Stimulated activated CD4-positive, alpha-beta T cell treated with anti-CD3 and anti-CD28 coated beads, Interleukin-2, amount 100 ng/mL, for 48 hours (primary cell): ENCODE results near the gene AP5Z1.
"Not testable (repeated sequence)": the region's sequence is repeated elsewhere in the genome, so short reads cannot be mapped to it uniquely, and the experiment has no call there.

Source experiments
- DNase-seq, 2 donors: peaks; one replicate each; pipeline ENCODE4 v3.0.0-alpha.2; 2020

The AP5Z1 gene

GRCh38 chr7:4788627-4789189, 13.3 kb downstream of the AP5Z1 start:
- DNase-seq = no peak

DNA sequence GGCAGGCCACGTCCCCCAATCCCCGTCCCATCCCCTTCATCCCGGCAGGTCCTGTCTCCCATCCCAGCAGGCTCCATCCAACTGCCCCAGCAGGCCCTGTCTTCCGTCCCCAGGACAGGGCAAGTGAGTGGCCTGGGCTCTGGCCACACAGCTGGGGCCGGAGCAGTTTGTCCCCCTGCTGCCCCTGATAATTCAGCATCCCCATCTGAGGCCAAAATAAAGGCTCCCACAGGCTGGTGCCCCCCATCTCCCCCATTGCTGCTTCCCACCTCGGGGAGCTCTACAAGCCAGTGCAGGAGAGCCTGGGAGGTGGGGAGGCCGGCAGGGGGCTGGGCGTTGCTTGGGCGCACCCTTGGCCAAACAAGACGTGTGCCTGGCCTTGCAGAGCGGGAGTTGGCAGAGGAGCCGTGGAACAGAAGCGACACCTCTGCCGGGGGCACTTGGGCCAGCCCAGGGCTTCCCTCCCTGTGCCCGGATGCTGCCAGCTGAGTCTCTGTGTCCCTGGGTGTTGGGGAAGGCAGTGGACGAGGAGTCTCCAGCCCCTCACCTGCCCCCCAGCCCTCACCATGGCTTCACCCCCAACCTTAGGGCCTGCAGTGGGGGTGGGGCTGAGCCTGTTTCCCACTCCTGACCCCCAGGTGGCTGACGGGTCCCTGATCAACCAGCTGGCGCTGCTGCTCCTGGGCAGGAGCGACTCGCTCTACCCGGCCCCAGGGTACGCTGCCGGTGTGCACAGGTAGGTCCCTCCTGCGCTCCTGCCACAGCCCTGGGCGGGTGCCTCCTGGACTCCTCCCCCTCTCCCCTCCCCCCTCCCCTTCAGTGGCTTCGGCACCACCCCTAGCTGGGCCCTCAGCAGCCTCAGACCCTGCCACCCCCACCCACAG, 14.0 kb downstream of the AP5Z1 start:
- no peak for DNase-seq

GRCh38 chr7:4790078-4790465, 14.6 kb downstream of the AP5Z1 start:
- DNase-seq = no peak

DNA sequence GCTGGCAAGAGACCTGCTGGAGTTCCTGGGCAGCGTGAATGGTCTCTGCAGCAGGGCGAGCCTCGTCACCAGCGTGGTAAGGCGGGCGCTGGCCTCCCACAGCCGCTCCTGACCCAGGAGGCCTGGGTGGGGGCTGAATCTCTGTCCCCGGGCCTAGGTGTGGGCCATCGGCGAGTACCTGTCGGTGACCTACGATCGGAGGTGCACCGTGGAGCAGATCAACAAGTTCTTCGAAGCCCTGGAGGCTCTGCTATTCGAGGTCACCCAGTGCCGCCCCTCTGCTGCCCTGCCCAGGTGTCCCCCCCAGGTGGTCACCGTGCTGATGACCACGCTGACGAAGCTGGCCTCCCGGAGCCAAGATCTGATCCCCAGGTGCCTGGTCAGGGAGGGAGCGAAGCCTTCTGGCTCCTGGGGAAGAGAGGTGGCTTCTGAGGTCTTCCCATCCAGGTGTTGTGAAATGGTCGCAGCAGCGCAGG, 15.1 kb downstream of the AP5Z1 start:
- DNase-seq = no peak

DNA sequence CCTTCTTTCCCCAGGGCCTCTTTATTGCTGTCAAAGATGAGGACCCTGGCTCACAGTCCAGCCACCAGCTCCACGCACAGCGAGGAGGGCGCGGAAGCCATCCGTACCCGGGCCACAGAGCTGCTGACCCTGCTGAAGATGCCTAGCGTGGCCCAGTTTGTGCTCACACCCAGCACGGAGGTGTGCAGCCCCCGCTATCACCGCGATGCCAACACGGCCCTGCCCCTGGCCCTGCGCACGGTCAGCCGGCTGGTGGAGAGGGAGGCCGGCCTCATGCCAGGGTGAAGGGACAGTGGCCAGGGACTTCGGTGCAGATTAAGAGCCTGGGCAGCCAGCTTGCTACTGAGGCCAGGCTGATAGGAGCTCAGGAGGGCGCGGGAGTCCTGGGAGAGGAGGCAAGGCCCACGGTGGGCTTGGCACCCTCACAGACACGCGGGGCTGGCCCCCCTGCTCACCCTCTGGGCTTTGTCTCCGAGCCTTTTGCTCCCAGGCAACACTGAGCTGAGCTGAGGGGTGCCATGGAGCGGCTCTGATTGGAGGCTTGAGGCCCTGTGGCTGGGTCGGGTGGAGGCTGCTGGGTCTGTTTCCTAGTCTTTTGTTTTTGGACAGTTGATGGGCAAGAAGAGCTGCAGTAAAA, 15.8 kb downstream of the AP5Z1 start:
- DNase-seq = no peak

- peak; percentile 79 to 86 for DNase-seq
Measured at GRCh38 chr7:4791738-4792536, 16.5 kb downstream of the AP5Z1 start.

DNA sequence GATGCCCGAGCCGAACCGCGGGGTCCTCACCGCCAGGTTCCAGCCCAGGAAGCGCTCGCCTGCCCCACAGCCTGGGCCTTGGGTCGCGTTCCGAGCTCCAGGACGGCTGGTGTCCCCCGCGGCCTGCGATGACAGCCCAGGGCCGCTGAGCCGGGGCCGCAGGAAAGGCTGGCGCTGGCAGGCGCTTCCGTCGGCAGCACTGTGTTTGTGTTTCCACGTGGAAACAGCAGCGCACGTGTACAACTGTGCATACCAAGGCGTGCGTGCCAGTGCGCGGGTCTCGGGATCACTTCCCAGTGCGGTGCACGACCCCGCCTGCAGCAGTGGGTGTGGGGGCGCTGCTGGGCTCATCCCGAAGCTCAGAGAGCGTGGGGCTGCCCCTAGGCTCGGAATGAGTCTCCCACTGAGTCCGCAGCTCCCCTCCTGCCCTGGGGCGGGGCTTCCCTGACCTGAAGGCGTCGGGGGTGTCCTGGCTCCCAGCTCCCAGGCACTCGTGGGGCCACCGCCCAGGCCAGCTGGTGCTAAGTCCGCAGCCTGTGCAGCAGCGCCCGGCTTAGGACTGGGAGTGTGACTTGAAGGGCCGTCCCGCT, 17.2 kb downstream of the AP5Z1 start:
- DNase-seq = no peak

DNA sequence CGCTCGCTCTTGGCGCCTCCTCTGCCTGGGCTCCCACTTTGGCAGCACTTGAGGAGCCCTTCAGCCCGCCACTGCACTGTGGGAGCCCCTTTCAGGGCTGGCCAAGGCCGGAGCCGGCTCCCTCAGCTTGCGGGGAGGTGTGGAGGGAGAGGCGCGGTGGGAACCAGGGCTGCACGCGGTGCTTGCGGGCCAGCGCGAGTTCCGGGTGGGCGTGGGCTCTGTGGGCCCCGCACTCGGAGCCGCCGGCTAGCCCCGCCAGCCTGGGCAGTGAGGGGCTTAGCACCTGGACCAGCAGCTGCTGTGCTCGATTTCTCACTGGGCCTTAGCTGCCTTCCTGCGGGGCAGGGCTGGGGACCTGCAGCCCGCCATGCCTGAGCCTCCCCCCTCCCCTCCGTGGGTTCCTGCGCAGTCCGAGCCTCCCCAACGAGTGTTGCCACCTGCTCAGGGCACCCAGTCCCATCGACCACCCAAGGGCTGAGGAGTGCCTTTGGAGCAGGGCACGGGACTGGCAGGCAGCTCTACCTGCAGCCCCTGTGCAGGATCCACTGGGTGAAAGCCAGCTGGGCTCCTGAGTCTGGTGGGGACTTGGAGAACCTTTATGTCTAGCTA, 18.1 kb downstream of the AP5Z1 start:
- not testable (repeated sequence) for DNase-seq

DNA sequence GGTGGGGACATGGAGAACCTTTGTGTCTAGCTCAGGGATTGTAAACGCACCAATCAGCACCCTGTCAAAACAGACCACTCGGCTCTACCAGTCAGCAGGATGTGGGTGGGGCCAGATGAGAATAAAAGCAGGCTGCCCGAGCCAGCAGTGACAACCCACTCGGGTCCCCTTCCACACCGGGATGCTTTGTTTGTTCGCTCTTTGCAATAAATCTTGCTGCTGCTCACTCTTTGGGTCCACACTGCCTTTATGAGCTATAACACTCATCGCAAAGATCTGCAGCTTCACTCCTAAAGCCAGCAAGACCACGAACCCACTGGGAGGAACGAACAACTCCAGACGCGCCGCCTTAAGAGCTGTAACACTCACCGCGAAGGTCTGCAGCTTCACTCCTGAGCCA, 18.7 kb downstream of the AP5Z1 start:
- DNase-seq = not testable (repeated sequence)

GRCh38 chr7:4794591-4795350, 19.3 kb downstream of the AP5Z1 start:
- no peak for DNase-seq

DNA sequence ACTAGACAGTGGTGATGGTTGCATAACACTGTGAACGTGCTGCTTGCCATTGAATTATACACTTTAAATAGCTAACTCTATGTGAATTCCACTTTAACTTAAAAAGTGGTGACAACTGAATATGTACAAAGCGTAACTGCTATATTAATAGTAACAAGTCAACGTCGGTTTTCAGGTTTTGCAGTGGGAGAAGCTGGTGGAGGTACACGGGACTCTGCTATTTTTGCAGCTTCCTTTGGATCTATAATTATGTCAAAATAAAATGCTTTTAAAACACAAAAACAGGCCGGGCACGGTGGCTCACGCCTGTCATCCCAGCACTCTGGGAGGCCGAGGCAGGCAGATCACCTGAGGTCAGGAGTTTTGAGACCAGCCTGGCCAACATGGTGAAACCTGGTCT, 21.0 kb downstream of the AP5Z1 start:
- DNase-seq = no peak

GRCh38 chr7:4797858-4798705, 22.7 kb downstream of the AP5Z1 start:
- peak; percentile 70 to 81 for DNase-seq

DNA sequence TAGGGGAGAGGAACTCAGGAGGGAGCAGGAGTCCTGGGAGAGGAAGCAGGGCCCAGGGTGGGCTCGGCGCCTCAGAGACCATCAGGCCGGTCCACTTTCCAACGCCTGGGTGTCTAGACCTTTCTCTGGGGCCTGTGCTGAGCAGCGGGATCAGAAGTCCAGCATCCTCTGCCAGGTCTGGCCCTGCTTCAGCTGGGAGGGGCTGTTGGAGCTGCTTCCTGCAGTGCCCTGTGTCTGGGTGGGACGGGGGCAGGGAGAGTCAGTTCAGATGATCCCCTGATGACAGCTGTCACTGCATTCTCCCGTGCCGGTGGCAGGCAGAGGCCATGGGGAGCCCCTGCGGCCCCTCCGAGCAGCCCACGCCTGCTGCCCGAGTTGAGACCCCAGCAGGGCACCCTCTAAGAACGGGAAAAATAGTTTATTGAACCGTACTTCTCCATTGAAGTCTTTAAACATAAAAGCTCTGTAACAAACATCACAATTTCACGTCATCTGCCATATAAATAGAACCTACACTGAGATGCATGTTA, 23.3 kb downstream of the AP5Z1 start:
- no peak for DNase-seq

- no peak for DNase-seq
Measured at GRCh38 chr7:4799508-4800268, 24.3 kb downstream of the AP5Z1 start.

- no peak for DNase-seq
Measured at GRCh38 chr7:4800487-4800886, 25.1 kb downstream of the AP5Z1 start.

GRCh38 chr7:4800926-4801838, 25.8 kb downstream of the AP5Z1 start:
- no peak for DNase-seq

DNA sequence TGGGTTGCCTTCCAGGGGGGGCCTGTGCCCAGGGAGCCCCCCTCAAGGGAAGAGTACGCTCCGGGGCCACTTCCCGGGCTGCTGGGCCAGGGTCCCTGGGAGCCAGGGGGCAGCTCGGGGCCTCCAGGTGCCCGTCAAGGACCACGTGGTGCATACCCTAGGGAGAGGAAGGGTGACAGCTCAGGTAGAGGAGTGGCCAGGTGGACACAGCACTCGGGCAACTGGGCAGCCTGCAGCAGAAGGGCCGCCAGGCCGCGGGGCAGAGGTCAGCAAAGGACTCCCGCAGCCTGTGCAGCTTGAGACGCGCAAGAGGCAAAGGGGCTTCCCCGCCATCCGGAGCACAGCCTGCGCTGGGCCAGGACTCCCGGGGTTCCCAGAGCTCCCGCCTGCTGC, 26.4 kb downstream of the AP5Z1 start:
- no peak for DNase-seq

- not testable (repeated sequence) for DNase-seq
Measured at GRCh38 chr7:4802577-4802976, 27.2 kb downstream of the AP5Z1 start.
